CD4-positive, alpha-beta T cell treated with Interleukin-21 for 1 hour (primary cell): Measurements from ENCODE around the gene CLPSL1.
"Not testable (repeated sequence)": the region's sequence is repeated elsewhere in the genome, so short reads cannot be mapped to it uniquely, and the experiment has no call there.

Experiments
- DNase-seq: peaks from one replicate; pipeline ENCODE4 v3.0.0-alpha.2; 2020

The CLPSL1 gene, protein sequence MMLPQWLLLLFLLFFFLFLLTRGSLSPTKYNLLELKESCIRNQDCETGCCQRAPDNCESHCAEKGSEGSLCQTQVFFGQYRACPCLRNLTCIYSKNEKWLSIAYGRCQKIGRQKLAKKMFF

DNA sequence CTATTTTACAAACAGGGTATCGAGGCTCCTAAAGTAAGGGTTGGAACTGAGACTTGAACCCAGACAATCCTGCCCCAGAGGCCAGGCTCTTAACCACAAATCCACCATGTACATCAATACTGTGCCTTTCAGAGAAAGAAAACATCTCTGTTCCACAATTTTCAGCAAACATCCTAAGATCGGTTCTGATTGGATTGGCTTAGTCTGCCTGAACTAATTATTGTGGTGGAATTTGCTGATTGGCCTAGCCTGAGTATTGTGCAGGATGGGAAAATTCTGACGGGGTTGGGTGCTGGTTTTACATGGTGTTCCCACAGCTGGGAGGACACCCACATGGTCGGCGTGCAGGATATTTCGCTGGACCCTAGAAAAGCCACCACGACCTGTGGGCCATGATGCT, at the start of gene CLPSL1:
CLPSL1 (plus strand) TSS at position 301 of the 400 bp plus-strand sequence; CDS start at position 393, 92 bp downstream.
- no peak for DNase-seq

DNA sequence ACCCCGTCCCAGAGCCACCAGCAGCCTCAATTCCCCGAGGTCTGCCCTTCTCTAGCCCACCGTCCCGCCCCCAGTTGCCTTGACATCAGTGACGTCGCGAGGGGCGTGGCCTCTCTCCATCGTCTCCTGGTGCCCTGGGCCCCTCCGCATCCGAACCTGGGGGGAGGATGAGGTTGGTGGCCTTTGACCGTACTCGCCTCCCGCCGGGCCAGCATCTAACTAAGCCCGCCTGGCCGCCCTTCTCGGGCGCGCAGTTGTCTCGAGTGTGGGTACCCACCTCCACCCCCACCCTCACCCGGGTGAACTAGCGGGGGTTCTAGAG, 49.4 kb upstream of the CLPSL1 start:
- peak; percentile 93 for DNase-seq

DNA sequence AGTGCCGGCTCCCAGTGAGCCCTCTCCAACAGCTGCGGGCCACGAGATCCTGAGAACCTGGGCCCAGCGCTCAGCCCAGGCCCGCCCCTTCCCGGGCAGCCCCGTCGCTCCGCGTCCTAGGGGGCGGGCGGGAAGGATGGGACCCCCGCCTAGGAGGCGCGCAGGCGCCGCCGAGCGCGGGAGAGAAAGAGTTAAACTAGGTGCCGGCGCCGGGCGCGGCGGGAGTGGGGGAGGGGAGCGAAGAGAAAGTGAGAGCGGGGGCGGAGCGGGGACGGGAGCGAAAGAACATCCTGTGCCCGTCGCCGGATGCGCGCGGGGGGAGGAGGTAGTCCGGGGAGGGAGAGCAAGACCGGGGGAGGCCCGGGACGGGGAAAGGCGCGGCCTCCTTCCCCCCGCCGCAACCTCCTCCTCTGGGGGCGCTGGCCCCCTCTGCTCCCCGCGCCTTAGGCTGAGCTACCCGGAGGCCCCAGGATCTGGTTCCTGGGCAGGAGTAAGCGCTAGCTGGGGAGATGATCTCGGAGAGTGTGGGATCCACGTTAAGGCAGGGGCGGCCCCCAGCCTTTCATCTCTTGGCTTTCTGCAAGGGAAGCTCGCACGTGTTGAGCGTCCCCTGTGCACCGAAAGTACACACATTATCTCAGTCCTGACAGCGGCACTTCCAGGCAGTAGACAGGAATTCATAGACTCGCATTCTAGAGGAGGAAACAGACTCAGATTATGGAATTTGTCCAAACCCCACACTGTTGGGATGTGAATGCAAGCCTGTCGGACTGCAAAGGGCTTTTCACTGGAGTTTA, 48.9 kb upstream of the CLPSL1 start:
- peak; percentile 93 for DNase-seq

DNA sequence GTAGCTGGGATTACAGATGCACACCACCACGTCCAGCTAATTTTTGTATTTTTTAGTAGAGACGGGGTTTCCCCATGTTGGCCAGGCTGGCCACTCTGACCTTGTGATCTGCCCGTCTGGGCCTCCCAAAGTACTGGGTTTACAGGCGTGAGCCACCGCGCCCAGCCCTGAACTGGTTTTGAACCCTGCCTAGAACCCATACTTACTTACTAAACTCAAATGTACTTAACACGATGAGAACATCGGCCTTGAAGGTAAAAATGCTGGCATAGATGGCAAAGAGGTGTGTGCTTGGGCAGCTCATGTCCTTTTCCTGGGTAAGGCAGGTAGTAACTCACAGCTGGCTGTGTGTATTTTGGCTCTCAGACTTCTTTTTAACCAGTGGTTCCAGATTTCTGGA, 47.2 kb upstream of the CLPSL1 start:
- no peak for DNase-seq

DNA sequence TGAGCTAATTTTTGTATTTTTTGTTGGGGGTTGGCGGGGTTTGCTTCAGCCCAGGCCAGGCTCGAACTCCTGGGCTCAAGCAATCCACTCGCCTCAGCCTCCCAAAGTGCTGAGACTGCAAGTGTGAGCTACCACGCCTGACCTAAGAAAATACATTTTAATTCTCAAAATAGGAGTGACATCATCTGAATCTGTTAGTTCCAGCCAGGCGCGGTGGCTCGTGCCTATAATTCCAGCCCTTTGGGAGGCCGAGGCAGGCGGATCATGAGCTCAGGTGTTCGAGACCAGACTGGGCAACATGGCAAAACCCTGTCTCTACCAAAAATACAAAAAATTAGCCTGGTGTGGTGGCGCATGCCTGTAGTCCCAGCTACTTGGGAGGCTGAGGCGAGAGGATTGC, 46.5 kb upstream of the CLPSL1 start:
- DNase-seq, result not testable (repeated sequence)

DNA sequence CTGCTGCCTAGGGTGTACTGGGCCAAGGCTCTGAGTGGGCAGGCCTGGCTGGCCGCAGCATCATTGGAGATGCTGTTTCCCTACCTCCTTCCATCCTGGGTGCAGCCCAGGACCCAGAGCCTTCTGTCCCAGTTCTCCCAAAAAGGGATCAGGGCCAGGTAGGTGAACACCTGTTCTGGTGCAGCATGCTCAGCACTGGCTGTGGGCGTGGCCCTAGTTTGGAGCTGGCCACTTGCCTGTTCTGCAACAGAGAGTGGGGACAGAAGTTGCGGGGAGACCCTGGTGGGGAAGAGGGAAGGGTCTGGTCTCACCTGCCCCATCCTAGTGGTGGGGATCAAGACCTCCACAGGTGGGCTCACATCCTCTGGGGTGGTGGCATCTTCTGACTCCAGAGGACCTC, 45.4 kb upstream of the CLPSL1 start:
- no peak for DNase-seq

DNA sequence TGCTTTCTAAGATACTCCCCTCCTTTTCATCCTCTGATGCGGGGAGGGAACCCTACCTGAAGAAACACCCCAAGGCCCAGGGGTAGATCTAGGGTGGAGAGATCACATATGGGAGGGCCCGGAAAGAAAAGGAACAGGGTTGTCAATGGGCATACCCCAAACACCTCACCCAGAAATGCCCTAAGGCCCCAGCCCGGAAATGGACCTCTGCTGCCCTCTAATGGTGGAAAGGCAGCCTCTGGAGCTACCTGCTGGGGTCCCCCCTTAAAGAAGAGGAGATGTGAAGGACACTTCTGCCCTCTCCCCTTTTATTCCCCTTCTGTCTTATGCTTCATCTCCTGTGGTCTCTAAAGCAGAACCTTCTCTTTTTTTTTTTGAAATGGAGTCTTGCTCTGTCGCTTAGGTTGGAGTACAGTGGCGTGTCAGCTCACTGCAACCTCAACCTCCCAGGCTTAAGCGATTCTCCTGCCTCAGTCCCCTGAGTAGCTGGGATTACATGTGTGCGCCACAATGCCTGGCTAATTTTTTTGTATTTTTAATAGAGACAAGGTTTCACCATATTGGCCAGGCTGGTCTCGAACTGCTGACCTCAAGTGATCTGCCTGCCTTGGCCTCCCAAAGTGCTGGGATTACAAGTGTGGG, 44.4 kb upstream of the CLPSL1 start:
- DNase-seq, result peak; percentile 89

DNA sequence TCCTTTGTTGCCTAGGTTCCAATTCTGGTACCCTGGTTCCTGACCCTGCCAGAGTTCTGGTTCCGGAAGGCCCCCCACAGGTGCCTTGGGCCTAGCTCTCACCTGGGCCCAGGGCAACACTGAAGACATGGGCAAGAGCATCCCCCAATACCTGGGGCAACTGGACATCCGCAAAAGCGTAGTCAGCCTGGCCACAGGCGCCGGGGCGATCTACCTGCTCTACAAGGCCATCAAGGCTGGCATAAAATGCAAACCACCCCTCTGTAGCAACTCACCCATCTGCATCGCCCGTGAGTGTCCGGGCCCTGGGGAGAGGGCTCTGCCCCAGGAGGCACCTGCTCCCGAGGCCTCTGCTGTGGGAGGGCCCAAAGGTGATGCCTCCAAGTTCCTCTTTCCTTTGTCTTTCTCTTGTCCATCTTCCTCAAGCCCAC, 43.8 kb upstream of the CLPSL1 start, which contains the start of gene ARMC12:
ARMC12 (plus strand) TSS at position 51 of the 431 bp plus-strand sequence; CDS start at position 128, 77 bp downstream.
- DNase-seq, result no peak

DNA sequence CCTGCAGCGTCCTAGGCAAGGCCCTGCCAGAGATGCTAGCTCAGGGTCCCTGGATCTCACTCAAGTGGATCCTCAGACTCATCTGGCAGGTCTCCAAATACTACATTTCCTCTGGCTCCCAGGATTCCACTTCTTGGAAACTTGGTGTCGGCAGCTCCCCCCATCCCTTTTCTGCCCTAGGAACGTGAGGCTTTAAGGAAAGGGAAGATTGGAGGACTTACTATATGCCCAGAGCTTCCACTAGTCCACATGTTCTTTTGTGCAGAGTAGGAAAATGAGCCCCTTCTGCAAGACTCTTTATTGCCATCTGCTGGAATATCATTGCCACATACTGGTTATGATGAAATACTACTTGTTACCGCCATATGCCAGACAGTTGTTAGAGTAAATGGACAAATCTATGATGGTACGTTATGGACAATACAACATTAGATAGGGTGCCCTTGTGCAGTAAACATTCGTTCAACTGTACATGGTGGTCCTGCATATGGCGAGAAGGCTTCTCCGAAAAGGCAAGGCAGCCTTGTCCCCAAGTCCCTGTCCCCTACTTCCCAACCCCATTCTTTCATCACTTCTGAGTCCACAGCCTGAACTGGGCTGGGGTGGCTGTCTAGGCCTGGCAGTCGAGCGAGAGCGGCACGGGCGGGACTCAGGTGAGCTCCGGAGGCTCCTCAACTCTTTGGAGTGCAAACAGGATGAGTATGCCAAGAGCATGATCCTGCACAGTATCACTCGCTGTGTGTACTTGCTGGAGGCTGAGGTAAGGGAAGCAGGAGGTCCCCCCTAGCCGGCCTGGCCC, 43.2 kb upstream of the CLPSL1 start:
- DNase-seq, result peak; percentile 82

DNA sequence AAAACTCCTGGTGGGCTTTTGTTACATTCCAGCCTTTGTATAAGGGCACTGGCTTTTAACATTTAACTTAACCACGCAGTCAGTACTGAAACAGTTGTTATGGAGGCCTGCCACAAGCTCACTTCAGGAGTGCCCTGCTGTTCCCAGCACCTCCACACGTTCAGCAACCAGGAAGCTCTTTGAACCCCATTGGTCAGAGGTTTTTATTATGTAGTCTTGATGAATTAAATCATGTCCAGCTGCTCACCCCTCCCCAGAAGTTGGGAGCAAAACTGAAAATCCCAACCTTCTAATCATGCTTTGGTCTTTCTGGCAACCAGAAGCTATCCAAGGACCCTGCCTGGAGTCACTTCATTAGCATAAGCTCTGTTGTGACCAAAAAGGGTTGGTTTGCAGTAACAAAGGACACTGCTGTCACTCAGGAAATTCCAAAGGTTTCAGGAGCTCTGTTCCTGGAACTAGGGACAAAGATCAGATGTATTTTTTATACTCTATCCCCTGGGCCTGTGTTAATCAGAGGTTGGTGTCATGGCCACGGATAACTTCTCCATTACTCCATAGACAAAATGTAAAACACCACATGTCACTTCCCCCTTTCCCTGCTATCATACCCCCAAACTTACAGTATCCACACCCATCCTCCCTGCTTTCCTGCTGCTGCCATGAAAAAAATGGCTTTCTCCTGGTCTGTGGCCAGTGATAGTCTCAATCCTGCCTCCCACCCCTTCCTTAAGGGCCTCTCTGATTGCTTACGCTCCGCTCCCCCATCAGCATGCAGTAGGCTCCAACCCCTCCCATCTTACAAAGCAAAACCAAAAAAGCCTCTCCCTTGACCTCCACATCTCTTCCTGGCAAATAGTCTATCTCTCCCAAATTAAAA, 40.9 kb upstream of the CLPSL1 start:
- no peak for DNase-seq

DNA sequence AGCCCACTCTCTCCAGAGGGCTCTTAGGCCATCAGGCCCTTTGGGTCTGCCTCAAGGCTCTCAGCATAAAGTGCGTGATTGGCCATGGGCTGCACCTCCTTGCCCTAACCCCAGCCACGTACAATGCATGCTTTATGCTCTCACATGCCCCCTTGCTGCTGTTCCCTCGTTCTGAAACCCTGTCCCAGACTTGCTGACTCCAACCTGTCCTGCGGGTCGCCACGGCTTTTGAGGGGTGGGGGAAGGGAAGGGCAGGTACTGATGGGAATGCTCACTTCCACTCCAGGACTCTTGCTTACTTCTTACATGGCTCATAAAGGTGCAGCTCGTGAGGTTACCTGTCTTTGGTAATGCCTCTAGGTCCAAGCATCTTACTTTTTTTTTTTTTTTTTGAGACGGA, 38.0 kb upstream of the CLPSL1 start:
- DNase-seq, result no peak

DNA sequence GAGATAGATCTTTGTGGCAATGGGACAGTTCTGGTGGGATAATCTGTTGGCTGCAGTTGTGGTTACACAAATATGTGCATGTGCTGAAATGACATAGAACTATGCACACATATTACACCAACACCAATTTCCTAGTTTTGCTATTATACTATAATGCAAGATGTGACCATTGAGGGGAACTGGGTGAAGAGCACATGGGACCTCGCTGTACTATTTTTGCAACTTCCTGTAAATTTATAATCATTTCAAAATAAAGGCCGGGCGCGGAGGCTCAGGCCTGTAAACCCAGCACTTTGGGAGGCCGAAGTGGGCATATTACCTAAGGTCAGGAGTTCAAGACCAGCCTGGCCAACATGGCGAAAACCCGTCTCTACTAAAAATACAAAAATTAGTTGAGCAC, 35.3 kb upstream of the CLPSL1 start:
- DNase-seq, result no peak

DNA sequence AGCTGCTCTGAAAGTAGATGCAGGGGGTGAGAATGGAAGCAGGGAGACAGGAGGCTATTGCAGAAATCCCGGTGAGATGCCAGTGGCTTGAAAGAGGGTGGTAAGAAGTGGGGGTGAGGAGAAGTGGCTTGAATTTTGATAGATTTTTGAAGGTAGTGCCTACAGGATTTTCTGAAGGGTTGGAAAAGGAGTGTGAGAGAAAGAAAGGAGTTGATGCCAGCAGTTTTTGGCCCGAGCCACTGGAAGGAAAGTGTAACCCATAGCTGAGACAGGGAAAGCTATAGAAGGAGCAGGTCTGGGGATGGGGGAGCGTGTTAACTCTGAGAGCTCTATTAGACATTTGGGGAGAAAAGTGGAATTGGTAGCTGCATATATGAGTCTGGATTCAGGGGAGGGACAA, 34.3 kb upstream of the CLPSL1 start:
- DNase-seq, result no peak

DNA sequence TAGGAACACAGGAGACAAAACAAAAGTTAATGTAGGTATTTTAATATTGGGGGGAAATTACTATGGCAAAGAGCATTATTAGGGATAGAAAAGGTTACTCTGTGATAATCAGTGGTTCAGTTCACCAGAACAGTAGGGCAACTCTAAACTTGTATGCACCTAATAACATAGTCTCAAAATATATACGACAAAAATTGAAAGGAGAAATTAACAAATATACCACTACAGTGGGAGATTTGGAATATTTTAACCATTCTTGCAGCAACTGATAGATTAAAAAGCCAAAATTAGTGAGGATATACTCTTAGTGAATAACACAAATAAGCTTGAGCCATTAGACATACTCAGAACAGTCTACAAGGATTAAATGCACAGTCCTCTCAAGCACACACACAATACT, 32.9 kb upstream of the CLPSL1 start:
- no peak for DNase-seq

DNA sequence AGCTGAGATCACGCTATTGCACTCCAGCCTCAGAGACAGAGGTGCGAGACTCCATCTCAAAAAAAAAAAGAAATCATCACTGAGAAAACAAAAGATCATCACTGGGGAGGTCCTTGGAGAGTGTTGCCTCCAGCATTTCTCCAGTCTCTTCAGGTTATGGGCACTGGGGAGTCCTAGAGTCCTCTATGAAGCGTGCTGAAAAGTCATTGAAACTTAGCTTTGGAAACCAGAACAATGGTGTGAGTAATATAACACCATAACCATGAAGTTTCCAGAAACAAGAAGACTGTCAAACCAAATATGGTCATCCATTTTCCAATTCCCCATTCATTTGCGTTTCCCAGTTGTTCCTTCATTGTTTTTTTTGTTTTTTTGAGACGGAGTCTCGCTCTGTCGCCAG, 30.3 kb upstream of the CLPSL1 start:
- DNase-seq, result no peak

DNA sequence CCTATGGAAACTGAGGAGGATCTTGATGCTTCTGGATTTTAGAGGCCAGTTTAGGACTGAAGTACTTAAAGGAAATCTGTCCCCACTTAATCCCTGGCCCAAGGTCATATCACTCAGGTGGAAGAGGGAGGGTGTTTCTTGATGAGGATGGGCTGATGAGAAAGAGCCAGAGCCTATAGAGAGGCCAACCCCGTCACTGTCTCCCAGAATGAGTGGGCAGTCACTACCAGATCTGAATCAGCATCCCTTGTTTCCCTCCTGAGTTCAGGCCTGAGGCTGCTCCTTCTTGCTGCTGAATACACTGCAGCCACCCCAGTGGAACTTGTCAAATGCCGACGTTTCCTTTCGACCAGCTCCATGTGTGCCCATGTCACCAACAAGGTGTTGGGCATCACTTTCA, 29.2 kb upstream of the CLPSL1 start:
- no peak for DNase-seq

DNA sequence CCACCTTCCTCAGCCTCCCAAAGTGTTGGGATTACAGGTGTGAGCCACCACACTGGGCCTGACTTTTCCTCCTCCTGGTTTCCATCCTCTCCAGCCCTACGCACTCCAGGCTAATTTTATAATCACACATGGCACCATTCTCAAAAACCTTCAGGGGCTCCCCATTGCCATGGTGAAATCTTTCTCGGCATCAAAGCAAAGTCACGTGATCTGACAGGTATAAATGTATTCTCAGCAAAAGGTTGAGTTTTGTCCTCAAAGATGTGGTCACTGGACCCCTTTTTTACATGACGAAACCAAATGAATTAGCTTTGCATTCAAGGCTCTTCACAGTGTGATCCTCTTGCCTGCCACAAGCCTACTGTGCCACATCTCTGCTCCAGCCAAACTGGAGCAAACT, 28.5 kb upstream of the CLPSL1 start:
- no peak for DNase-seq

DNA sequence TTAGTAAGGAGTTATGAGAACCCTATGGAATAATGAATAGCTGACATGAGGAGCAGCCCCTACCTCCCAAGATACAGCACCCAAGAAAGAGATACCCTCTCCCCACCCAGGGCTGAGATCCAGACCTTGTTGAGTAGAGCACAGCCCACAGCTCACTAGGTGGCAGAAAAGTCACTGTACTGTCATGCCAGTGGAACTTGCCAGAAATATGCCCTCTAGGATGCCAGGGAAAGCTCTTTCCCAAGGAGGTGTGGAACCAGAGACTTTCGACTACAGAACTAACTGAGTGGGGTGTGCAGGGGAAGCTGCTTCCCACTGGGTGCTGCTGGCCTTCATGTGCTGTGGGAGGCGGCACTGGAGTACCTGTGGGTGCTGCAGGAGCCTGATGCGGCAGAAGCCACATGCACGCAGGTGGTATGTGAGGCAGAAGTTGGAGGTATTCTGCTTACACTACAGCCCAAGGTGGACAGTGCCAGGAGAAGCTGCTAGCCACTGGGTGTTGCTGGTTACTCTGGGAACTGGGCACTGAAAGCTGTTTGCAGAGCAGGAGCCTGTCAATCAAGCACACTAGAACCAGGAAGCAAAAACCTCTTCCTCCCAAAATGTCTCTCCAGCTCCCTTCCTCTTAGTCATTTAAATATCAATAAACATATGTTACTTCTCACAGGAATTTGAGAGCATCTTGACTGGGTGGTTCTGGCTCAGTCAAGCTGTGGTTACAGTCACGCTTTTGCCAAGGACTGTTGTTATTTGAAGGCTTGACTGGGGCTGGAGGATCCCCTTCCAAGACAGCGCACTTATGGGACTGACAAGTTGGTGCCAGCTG, 26.2 kb upstream of the CLPSL1 start:
- DNase-seq, result no peak

DNA sequence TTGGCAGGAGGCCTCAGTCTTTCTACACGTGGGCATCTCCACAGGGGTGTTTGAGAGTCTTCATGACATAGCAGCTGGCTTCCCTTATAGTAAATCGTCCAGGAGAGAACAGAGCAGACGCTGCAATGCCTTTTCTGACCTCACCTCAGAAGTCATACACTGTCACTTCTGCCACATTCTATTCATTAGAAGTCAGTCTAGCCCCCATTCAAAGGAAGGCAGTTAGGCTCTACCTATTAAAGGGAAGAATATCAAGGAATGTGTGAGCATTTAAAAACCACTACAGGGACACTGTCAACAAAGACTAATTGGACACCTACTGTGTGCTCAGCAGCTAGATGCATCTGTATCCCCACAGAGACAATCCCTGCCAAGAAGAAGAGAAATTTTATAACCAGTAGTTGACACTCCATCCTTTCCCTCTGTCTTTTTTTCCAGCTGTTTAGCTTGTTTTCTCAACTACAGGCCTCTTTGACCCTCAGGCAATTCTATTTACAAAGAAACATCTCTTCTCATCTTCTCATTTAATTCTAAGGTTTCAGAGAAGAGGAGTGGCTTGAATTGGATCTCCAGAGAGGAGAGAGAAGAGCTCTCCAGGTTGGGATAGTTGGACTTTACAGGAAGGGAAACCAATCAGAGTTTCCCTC, 25.4 kb upstream of the CLPSL1 start:
- DNase-seq, result no peak

DNA sequence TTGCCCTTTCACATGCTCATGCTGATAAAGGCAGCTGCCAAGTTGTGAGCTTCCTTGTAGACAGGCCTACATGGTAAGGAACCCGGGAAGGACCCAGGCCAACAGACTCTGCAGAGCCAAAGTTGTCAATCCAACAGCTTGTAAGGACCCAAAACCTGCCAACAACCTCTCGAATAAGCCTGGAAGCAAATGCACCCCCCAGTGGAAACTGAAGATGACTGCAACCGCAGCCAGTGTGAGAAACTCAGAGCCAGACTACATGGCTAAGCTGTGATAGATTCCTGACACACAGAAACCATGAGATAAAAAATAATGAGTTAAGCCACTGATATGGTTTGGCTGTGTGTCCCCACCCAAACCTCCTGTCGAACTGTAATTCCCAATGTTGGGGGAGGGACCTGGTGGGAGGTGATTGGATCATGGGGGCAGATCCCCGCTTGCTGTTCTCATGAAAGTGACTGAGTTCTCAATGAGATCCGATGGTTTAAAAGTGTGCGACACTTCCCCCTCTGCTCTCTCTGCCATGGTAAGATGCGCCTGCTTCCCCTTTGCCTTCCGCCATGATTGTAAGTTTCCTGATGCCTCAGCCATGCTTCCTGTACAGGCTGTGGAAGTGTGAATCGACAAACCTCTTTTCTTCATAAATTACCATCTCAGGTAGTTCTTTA, 23.2 kb upstream of the CLPSL1 start:
- DNase-seq, result peak; percentile 12
